ENCODE data around the gene TMEM40.
A peak's percentile ranks its signal among the peaks of the same experiment; 100 is the strongest.
"Not testable (repeated sequence)": the region's sequence is repeated elsewhere in the genome, so short reads cannot be mapped to it uniquely, and the experiment has no call there.

The TMEM40 gene, protein sequence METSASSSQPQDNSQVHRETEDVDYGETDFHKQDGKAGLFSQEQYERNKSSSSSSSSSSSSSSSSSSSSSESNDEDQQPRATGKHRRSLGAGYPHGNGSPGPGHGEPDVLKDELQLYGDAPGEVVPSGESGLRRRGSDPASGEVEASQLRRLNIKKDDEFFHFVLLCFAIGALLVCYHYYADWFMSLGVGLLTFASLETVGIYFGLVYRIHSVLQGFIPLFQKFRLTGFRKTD

DNA sequence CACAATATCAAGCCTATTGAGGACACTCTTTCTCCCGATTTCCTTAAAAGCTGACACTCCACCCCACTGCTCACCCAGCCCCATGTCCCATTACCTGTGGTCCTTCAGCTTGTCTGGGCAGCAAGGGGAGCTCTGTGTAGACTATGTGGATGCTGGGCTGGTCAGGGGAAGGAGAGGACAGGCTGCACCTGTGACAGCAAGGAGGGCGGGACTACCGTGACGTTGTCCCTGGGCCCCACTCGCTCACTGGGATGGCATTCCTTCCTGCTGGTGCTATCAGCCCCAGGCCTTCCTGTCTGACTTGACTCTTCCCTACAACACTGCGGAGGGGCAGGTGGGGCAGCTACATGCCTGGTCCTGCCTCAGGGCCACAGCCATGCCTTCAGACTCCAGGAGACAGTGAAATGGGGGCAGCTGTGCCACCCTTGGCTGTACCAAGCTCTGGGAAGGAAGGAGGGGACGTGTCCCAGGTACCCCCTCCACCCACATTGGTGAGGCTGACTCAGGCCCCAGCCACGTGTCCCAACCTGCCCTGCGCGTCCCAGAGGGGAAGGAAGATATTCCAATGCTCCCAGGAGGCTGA lies at the start of gene TMEM40:
TSS of gene TMEM40 (minus strand) at position 163 of the 583 bp plus-strand sequence. CDS start 9,427 bp downstream, outside the sequence.
- DNase-seq: no peak

DNA sequence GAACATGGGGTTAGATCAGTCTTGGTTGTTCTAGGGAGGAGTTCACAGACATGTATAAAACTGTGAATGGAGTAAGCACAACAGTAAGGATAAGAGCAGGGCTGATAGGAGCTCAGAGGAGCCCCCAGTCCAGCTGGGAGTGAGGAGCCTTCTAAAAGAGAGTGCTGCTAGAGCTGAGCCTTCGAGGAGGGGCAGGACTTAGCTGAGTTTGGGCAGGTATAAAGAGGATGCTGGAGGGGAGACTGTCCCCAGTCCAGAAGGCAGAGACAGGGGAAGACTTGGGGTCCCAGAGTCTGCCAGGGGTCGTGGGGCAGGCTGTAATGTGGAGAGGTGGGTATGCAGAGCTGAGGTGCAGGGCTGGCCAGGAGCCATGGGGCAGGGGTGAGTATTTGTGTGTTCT lies 49.5 kb upstream of the TMEM40 start:
- DNase-seq: no peak

DNA sequence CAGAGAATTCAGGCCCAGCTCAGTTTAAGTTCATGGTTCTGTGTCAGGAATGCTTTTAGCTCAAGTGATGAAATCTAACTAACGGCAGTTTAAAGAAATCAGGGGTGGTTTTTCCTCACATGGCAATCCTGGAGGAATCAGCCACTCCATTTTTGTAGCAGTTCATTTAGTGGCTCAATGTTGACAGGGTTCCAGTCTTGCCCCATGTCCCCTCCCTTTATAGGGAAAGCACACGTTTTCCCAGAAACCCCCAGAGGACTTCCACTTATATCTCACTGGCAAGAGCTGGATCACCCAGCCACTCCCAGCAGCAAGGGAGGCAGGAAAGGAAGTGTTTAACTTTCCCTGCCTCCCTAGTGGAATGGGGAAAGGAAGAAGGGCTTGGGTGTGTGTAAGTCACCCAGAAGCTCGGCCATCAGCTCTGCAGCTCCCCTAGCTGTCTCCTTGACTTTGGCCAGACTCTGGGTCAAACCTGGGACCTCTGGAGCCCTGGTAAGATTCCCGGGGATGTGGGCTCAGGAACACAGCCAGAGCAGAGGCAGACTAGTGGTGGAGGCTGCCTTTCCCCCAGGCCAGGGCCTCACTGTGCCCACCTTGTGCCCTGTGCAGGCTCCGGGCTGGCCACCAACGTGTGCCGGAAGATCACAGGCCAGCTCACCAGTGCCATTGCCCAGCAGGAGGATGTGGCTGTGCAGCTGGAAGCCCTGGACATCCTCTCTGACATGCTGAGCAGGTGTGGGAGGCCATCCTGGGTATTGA lies 48.7 kb upstream of the TMEM40 start:
- no peak for DNase-seq

DNA sequence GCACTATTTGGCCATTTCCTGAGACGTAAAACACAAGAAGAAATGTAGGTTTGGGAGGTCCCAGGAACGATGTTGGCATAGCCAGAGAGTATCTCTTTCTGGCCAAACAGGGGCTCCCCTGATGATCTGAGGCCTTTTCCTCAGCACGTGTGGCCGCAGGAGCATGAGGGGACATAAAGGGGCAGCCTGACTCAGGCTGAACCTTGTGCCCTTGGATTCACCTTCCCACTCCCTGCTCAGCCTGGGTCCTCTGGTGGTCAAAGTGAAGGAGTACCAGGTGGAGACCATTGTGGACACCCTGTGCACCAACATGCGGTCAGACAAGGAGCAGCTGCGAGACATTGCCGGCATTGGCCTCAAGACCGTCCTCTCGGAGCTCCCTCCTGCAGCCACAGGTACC lies 48.0 kb upstream of the TMEM40 start:
- no peak for DNase-seq

DNA sequence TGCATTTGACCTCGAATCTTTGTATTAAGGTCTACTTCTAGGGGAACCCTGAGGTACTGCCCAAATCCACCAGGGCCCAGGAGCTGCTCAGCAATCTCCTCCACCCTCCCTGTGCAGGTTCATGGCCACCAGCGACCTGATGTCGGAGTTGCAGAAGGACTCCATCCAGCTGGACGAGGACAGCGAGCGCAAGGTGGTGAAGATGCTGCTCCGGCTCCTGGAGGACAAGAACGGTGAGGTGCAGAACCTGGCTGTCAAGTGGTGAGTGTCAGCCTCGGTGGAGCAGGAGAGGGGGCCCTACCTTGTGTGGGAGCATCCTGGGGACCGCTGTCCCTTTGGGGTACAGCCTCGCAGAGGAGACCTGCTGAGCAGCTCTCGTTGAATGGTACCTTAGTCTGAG lies 44.3 kb upstream of the TMEM40 start:
- no peak for DNase-seq

DNA sequence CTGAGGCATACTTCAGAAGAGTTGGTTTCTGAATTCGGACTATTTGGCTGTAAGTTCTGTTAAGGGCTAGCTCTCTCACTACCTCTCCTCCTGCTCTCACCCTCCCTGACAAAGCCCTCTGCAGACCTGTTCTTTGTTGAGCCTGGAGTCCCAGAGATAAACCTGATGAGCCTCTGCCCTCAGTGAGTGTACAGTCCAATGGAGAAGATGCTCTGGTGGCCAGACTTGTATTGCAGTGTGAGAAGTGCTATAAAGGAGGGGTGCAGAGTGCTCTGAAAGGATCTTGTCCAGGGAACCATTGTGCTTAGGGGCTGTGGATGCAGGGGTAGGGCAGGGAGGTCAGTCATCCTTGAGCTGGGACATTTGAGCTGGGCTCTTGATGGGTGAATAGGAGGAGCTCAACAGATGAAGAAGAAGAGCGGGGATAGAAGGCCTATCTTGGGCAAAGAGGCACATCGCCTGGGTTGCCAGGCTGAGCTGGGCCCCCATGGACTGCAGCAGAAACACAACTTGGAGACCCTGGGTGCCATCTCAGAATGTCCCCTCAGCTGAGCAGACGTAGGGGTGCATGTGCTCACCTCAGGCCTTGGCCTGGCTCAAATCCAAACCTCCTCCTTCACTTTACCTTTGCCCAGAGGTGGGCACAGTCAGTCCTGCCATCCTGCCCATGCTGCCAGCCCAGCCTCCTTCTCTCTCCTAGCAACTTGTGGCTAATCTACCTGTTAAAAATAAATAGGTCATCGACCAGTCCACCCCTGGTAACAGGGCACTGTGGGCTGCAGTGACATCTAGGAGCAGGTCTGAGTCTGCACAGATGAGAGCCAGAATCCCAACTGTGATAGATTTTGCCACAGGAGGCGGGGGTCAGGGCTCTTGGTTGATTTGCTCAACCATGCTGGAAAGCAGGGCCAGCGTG lies 40.7 kb upstream of the TMEM40 start:
- DNase-seq: no peak

DNA sequence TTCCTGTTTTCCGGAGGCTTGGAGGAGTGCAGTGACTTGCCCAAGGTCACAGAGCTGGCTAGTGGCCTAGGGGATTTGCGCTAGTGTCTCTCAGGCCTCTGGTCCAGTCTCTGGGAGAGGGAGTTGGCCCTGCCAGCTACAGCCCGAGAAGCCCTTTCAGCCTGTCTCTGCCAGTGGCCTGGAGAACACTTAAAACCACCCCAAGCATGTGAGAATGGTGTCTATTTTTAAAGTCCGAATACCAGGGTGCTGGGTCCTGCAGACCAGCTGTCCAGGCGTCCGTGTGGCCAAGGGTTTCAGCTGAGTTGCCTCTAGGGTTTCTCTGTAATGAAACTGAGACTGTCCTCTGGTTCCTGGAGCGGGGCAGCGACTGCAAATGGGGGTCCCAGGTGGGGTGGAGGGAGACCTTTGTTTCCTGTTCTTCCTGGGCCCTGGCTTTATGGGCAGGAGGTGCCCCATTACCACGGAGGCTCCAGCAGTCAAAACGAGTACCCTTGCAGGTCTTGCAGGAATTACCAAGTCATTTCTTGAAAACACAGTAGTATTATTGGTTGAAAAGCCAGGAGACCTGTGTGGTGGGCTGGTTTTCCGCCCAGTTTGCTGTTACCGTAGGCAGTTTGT lies 39.6 kb upstream of the TMEM40 start:
- no peak for DNase-seq

DNA sequence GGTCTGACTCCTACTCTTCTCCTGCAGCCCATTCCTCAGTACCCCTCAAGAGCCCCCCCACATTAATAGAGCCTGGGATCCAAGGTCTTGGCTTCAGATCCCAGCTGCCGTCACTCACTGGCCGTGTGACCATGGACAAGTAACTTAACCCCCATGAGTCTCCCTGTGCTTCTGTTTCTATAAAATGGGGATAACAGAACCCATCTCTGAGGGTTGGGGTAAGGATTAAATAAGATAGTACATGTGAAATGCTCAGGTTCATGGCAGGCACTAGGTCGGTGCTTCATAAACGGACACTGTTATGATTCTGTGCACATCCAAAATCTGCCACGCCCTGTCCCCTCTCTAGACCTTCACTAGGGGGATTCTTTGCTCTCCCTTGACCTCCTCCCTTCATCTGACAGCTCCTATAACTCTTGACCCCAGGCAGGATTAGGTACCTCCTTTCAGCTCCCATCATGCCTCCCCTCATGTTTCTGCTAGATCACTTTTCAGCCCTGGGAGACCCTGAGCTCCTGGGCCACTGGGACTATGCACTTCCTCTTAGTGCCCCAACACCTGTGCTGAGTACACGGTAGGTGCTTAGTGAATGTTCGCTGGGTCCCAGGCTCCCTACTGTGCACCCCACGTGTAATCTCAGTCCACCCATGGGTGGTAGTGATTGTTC lies 39.0 kb upstream of the TMEM40 start:
- no peak for DNase-seq

DNA sequence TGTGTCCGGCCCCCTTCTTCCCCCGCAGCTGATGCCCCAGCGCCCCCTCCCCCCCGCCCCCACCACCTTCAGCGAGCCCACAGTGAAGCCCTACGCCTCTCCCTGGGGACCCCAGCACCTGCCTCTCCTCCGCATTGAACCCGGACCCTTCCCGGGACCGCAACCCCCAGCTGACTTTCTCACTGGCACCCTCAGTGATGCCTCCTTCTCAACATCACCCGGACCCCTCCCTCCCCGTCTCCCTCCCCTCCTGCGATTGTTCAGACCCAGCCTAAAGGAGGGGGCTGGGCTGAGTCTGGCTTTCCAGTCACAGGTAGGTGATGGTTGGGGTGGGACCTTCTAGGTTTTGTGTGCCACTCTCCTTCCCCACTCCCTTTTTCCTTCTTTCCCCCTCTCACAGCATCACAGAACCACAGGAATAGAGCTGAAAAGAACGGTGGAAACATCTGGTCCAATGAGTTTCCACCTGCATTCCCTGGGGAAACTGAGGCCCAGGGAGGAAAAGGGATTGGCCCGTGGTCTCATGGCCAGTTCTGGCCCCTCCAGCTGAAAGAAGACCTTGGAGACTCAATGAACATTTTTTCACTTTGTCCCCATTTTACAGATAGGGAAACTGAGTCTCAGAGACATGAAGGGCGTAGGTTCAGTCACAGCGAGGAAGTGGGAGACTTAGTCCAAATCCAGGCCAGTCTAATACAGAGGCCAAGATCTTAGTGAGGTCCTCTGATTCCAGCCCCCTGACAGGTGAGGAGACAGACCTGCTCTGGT lies 38.2 kb upstream of the TMEM40 start:
- DNase-seq: no peak

DNA sequence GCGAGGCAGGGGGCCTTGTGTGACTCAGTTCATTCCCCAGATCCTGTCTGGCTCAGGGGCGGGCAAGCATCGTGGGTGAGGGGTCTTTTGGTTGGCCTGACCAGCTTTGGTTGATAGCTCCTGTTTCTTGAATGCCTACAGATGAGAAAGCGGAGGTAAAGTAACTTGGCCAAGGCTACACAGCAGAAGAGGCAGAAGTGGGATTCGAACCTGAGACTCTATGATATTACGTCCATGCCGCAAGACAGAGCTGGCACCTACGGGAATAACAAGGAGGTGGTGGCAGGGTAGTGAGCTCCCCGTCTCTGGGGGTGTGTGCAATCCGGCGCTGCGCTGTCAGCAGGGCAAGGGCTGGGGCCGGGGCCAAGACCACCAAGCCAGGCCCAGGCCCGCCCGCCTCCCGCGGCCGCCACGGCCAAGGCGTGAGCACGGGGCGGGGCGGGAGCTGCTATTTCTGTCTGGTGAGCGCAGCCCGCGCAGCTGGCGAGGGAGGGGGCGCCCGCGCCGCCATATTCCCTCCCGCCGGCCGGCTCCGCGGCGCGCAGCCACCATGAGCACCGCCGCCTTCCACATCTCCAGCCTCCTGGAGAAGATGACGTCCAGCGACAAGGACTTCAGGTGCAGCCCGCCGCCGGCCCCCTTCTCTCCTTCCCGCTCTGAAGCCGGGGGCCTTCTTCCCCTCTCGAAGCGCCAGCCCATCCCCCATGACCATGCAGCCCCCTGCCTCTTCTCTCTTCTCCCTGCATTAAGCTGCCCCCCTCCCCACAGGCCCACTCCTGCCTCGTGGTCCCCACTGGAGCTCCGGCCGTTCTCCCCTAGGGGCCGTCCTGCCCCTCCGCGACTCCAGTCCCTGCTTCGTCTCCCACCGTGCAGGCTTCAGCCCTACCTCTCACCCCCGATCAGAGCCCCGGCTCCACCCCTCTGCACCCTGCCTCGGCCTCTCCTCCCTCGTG lies 37.4 kb upstream of the TMEM40 start, which contains the start of gene CAND2:
TSS of gene CAND2 (plus strand) at position 510 of the 953 bp plus-strand sequence. CDS start at position 551, 41 bp downstream.
- peak; percentile 39 for DNase-seq

DNA sequence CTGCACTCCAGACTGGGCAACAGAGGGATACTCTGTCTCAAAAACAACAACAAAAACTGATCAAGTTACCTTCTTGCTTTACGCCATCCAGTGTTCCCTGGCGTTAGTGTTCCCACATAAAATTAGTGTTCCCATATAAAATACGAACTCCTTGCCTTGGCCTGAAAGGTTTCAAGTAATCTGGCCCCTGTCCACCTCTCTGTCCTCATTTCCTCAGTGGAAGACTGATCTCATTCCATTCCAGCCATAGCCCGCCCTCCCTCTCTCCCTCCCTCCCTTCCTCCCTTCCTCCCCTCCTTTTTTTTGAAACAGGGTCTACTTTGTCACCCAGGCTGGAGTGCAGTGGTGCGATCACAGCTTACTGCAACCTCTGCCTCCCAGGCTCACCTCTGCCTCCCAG lies 34.6 kb upstream of the TMEM40 start:
- no peak for DNase-seq

DNA sequence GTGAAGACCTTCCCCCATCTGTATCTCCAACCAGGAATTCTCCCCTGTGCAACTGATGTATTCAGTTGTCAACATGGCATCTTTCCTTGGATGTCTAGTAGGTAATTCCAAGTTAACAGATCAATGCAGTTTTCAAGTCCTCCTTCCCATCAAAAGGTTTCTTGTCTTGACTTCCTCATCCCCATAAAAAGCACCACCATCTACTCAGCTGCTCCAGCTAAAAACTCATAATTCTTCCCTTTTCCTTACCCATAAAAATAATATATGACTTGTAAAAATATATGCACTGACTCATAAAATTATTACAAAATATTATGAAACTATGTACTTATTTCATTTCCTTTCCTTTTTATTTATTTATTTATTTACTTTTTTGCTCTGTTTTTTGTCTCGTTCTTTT lies 32.4 kb upstream of the TMEM40 start:
- no peak for DNase-seq

DNA sequence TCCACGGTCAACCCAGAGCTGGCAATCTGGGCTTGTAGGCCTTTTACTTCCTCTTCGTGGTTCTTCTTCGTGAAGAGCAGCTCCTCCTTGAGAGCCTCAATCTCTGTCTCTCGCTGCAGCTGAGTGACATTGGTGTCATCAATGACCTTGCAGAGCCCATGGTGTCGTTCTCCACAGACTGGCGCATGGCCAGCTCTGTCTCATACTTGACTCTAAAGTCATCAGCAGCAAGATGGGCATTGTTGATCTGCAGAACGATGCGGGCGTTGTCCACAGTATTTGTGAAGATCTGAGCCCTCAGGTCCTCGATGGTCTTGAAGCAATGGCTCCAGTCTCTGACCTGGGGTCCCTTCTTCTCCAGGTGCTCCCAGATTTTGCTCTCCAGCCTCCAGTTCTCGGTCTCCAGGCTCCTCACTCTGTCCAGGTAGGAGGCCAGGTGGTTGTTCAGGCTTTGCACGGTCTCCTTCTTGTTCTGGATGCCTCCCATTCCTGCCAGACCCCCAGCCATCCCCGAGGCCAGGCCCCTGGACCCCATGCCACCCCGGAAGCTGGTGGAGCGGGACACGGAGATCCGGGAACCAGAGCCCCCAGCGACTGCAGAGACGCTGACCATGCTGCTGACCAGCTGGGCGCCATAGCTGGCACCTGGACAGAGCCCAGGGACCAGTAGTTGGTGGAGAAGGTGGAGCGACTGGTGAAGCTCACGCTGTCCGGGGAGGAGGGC lies 29.1 kb upstream of the TMEM40 start:
- DNase-seq: not testable (repeated sequence)

DNA sequence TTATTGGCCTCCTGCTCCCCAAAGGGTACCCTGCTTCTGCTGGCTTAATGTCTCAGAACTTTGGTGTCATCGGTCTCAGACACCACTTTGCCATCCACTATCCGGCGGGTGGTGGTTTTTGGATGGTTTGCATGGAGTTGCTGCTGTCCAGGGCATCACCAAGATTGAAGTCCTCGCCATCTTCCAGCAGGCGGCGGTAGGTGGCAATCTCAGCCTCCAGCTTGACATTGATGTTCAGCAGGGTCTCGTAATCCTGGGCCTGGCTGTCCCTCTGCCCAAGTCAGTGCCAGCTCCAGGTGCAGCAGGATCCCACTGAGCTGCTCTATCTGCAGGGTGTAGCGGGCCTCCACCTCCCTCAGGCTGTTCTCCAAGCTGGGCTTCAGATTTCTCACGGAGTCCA lies 28.3 kb upstream of the TMEM40 start:
- DNase-seq: not testable (repeated sequence)

DNA sequence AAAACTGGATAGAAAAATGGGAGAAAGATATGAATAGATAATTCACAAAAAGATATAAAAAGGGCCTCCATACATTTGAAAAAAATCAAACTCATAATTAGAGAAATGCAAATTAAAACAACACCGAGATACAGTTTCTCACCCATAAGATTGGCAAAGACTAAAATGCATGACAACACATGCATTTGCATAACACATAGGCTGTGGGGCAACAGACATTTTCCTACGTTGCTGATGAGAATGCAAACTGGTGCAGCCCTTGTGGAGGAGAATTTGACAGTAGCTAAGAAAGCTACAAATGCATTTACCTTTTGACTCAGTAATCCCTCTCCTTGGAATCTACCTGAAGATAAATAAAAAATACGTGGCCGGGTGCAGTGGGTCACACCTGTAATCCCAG lies 26.0 kb upstream of the TMEM40 start:
- DNase-seq: no peak

DNA sequence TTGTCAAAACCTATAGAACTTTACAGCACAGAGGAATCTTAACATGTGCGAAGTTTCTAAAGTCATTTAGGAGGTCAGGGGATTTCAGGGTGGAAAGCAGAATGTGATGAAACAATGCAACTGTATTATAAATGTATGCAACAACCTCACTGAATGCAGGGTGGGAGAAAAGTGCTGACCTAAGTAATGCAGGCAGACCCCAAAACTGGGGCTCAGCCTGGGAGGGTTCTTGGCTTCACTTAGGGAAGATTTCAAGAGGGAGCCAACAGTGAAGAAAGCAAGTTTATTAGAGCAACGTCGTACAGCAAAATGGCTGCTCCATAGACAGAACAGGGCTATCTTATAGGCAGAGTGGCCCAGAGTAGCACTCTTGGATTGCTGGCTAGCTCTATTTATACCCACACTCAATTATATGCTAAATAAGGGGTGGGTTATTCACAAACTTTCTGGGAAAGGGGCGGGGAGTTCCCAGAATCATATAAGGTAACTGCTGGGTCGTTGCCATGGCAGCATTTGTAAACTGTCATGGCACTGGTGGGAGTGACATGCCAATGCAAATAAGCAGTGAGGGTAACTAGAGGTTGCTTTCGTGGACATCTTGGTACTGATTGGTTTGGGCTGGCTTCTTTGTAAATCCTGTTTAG lies 23.2 kb upstream of the TMEM40 start:
- no peak for DNase-seq

DNA sequence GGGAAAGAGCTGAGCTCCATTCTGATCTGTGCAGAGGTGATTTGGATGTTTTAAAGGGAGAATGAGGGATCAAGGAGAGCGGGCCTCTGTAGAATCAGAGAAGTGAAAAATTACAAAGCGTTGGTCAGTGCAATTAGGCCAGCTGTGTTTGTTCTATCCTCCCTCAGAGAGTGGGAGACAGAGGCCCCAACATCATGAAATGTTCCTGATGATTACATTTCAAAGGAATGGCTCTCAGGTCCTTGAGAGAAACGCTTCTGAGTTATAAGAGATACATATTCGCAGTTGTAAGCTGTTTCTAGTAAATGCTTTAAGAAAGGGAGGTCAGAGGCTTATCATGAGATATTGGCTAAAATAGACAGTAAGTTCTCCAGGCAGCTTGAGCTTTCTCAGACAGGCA lies 21.7 kb upstream of the TMEM40 start:
- peak; percentile 64 for DNase-seq

DNA sequence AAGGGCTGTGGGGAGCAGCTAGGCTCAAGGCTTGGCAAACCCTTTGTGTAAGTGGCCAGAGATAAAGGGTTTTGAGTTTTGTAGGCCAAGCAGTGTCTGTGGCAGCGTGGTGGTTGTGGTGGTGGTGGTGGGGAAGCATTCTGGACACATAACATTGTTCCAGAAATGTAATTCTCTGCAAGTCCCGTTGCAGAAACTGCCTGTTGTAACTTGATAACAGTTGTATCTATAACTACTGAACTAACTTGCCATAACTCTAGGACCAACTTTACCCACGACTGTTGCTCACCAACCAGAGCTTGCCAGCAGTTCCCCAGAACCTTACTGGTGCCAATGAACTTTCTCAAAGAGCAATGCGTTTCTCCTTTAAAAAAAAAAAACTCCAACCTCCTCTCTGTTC lies 18.1 kb upstream of the TMEM40 start:
- no peak for DNase-seq

DNA sequence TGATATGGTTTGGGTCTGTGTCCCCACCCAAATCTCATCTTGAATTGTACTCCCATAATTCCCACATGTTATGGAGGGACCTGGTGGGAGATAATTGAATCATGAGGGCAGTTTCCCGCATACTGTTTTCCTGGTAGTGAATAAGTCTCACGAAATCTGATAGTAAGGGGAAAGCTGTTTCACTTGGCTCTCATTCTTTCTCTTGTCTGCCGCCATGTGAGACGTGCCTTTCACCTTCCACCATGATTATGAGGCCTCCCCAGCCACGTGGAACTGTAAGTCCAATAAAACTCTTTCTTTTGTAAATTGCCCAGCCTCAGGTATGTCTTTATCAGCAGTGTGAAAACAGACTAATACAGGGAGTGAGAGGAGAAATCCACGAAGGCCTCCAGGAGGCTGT lies 16.9 kb upstream of the TMEM40 start:
- DNase-seq: not testable (repeated sequence)

Data from NCI-H2227 treated with DMSO at 0.1 percent for 48 hours (cell line).